Stimulated activated CD4-positive, alpha-beta T cell treated with anti-CD3 and anti-CD28 coated beads, Interleukin-4, amount 100 ng/mL, for 48 hours (primary cell): ENCODE results near the gene SLC19A1.
"Not testable (repeated sequence)": the region's sequence is repeated elsewhere in the genome, so short reads cannot be mapped to it uniquely, and the experiment has no call there.

Experiments used
- DNase-seq, 2 donors: peaks; one replicate each; pipeline ENCODE4 v3.0.0-alpha.2; 2020; ENCODE audit warnings: low read depth in 2 of 2

The SLC19A1 gene

GRCh38 chr21:45533361-45533845, 8.8 kb downstream of the SLC19A1 start:
- DNase-seq: no peak

GRCh38 chr21:45532826-45533360, 9.3 kb downstream of the SLC19A1 start:
- DNase-seq: no peak

DNA sequence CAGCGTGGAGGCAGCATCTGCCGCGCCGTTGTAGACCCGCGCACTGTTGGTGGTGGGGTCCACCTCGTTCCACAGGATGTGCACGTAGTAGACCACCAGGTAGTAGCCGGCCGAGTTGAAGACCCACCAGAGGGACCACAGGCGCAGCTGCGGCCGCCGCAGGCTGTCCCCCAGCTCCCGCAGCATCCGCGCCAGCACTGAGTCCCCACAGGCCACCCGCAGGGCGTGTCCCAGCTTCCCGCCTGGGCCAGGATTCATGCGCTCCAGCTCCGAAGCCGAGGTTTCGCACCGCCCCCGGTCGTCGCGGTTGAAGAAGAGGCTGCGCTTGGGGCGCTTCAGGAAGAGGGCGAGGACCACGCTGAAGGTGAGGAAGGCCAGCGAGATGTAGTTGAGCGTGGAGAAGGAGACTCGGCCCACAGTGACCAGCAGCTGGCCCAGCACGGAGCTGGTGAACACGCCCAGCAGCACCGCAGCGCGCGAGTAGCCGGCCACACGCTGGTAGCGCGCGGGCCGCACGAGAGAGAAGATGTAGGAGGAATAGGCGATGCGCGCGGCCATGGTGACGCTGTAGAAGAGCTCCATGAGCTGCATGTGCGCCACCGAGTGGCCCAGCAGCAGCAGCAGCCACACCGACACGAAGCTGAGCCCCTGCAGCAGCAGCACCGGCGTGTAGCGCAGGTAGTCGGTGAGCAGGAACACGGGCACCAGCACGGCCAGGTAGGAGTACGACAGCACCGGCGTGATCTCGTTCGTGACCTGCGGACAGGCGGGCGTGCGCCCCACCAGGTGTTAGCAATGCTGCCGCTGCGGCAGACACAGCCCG, 10.6 kb downstream of the SLC19A1 start:
- no peak for DNase-seq

GRCh38 chr21:45531114-45531392, 11.2 kb downstream of the SLC19A1 start:
- DNase-seq: not testable (repeated sequence)

GRCh38 chr21:45530423-45531113, 11.7 kb downstream of the SLC19A1 start:
- no peak for DNase-seq

GRCh38 chr21:45529785-45530422, 12.3 kb downstream of the SLC19A1 start:
- DNase-seq: no peak

- DNase-seq: no peak
Measured at GRCh38 chr21:45528981-45529784, 13.1 kb downstream of the SLC19A1 start.

- DNase-seq: no peak
Measured at GRCh38 chr21:45528028-45528705, 14.1 kb downstream of the SLC19A1 start.

GRCh38 chr21:45527151-45527999, 14.9 kb downstream of the SLC19A1 start:
- not testable (repeated sequence) for DNase-seq

- DNase-seq: no peak
Measured at GRCh38 chr21:45525910-45526306, 16.3 kb downstream of the SLC19A1 start.

DNA sequence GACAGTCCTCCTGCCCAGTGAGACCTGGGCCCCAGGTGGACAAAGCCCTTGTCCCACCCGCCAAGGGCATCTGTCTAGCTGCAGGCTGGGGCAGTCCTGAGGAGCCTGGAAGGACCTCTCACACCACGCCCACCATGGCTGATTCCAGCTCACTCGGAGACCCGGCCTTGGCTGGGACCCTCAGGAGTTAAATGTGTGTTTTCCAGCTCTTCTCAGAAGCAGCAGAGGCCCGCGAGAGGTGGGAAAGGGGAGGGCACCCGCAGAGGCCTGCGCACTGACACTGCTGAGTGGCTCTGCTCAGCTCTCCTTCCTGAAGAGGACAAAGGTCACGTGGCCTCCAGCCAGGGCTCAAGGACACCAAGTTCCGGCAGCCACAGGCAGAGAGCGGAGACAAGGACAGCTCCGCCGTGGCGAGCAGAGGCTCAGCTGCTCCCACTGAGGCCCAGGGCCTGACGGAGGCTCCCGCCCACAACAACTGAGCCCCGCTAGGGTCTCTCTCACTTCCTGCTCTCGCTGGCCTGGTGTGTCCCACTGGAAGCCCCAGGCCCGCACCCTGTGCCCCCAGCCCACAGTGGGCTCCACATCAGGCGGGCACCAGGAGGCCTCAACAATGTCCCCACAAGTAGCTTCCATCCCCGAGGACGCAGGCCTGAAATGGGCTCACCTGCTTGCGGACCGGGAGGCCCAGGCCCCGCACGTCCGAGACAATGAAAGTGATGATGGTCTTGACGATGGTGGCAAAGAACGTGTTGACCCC, 16.9 kb downstream of the SLC19A1 start:
- DNase-seq: no peak

GRCh38 chr21:45524756-45525152, 17.5 kb downstream of the SLC19A1 start:
- no peak for DNase-seq

- no peak for DNase-seq
Measured at GRCh38 chr21:45523411-45524101, 18.7 kb downstream of the SLC19A1 start.

DNA sequence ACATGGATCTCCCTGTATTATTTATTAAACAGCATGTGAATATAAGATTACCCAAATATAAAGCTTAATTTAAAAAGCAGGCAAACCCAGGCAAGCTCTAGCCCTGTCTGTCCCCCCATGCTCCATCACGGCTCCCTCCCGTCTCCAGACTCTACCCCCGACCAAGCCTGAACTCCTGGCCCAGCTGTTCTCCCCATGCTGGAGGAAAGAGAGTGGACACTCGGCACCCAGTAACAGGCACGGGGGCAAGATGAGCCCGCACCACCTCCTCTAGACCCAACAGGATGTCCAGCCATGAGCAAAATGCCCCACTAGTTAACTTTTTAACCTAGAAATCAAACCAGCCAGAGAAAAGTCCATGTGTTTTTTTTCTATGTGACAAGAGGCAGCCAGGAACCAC, 19.3 kb downstream of the SLC19A1 start:
- DNase-seq: no peak

- no peak for DNase-seq
Measured at GRCh38 chr21:45522381-45522780, 19.9 kb downstream of the SLC19A1 start.

DNA sequence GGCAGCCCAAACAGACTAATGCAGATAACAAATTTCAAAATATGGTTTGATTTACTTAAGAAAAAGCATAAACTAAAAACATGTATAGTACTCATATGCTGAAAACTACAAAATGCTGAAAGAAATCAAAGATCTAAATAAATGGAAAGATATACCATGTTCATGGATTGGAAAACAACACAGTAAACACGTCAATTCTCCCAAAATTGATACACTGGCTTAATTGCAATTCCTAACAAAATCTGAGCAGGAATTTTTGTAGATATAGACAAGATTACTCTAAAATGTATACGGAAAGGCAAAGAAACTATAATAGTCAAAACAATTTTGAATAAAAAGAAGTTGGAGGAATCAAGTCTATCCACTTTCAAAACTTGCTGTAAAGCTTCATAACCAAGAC, 21.0 kb downstream of the SLC19A1 start:
- DNase-seq: no peak

DNA sequence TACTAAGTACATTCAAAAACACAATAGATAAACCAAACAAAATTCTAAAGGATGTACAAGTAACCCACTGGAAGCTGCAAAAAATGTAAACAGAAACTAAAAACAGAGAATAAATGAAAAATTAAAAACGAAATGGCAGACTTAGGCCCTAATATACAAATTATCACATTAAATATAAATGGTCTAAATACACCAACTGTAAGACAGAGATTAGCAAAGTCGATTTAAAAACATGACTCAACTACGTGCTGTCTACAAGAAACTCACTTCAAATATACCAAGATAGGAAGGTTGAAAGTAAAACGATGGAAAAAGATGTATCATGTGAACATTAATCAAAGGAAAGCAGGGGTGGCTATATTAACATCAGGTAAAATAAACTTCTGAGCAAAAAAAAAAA, 23.1 kb downstream of the SLC19A1 start:
- no peak for DNase-seq

- no peak for DNase-seq
Measured at GRCh38 chr21:45518742-45519141, 23.5 kb downstream of the SLC19A1 start.
